Neural cell (in vitro differentiated cells): Measurements from ENCODE around the gene HECW1. TPM values are rescaled to one million over a fixed set of nuclear protein-coding genes. Genes with fewer than 3 reads are reported as not detected.

Source experiments
- polyA plus RNA-seq: library from polyadenylated mRNA; depleted of rRNA; stranded (reverse); fragments of >200 nt; gene quantifications from 2 replicates; pipeline ENCODE4 v1.2.3, GENCODE V29; 2014
- small RNA-seq, 3 experiments: library from RNA; depleted of rRNA; stranded (forward); fragments of <200 nt; gene quantifications; one replicate each; pipeline ENCODE3, GENCODE V24; 2012

Gene HECW1
- polyA plus RNA-seq, 1 donor from 2014 or later, result 13.8 TPM

Small RNAs within 50 kb of the gene (small RNA-seq; reads per million reads assigned to genes)
- 13.5 to 22.6 (median 16.4) reads per million in 3 experiments for gene MIR3943
- 0 to 1.2 (median 0) reads per million in 3 experiments for gene RF00019
- gene RNU6-575P, result 0 reads per million in 3 experiments
- 0 reads per million in 3 experiments for gene RNU7-35P

Other genes with a start within 250 kb of the HECW1 start
- 3.9 and 5.0 TPM in 2 replicates for gene C7orf25, start 200.6 kb upstream of the HECW1 start, polyA plus RNA-seq
- 191 and 225 TPM in 2 replicates for gene PSMA2, start 180.5 kb upstream of the HECW1 start, polyA plus RNA-seq
- 186 and 193 TPM in 2 replicates for gene MRPL32, start 180.3 kb upstream of the HECW1 start, polyA plus RNA-seq